HepG2 (cell line): Measurements from ENCODE around the gene IMPDH2. TPM values are rescaled to one million over a fixed set of nuclear protein-coding genes. Genes with fewer than 3 reads are reported as not detected.

Experiments used
- AHR ChIP-seq: IDR thresholded peaks from 2 replicates; pipeline ENCODE4 v1.6.1; 2018; ENCODE audit warnings: missing genetic modification reagents, missing compliant biosample characterization
- ARHGAP35 ChIP-seq: sonication (generic); formaldehyde crosslinking; IDR thresholded peaks from 2 replicates; pipeline ENCODE4 v1.9.0; 2022; ENCODE audit warnings: mild to moderate bottlenecking, inconsistent platforms, moderate library complexity, missing genetic modification reagents, borderline replicate concordance
- BCL3 ChIP-seq: sonication (generic); formaldehyde crosslinking; IDR thresholded peaks from 2 replicates; pipeline ENCODE4 v1.5.1; 2020; ENCODE audit warnings: mild to moderate bottlenecking, missing genetic modification reagents, moderate library complexity
- ELF1 ChIP-seq: sonication (generic); formaldehyde crosslinking; IDR thresholded peaks from 2 replicates; pipeline ENCODE4 v1.4.0; 2020; ENCODE audit warnings: missing genetic modification reagents
- GATA4 ChIP-seq: sonication (generic); IDR thresholded peaks from 2 replicates; pipeline ENCODE4 v1.6.1; 2016; ENCODE audit warnings: antibody characterized with exemption, low read depth, borderline replicate concordance
- HNRNPLL ChIP-seq: fragments of 200-400 bp; formaldehyde crosslinking; IDR thresholded peaks from 2 replicates; pipeline ENCODE4 v1.6.1; 2017; ENCODE audit warnings: mild to moderate bottlenecking, low read depth, low read length; ENCODE audit not compliant: poor library complexity, severe bottlenecking
- HOXD1 ChIP-seq: sonication (generic); formaldehyde crosslinking; IDR thresholded peaks from 2 replicates; pipeline ENCODE4 v1.5.0; 2020; ENCODE audit warnings: missing genetic modification reagents
- KLF11 ChIP-seq: IDR thresholded peaks from 2 replicates; pipeline ENCODE4 v1.6.1; 2016; ENCODE audit warnings: missing compliant biosample characterization
- KLF13 ChIP-seq: sonication (generic); formaldehyde crosslinking; IDR thresholded peaks from 2 replicates; pipeline ENCODE4 v1.4.0; 2020; ENCODE audit warnings: mild to moderate bottlenecking, missing genetic modification reagents
- KLF6 ChIP-seq: IDR thresholded peaks from 2 replicates; pipeline ENCODE4 v1.8.0; 2016; ENCODE audit warnings: missing biosample characterization, missing genetic modification reagents
- NR0B2 ChIP-seq: sonication (generic); formaldehyde crosslinking; IDR thresholded peaks from 2 replicates; pipeline ENCODE4 v1.4.0; 2020; ENCODE audit warnings: mild to moderate bottlenecking, missing genetic modification reagents
- NR2C2 ChIP-seq: sonication (generic); formaldehyde crosslinking; IDR thresholded peaks from 2 replicates; pipeline ENCODE4 v1.4.0; 2020; ENCODE audit warnings: missing genetic modification reagents, mild to moderate bottlenecking, moderate library complexity, borderline replicate concordance
- PHF8 ChIP-seq: sonication (generic); formaldehyde crosslinking; IDR thresholded peaks from 2 replicates; pipeline ENCODE4 v1.5.0; 2020; ENCODE audit warnings: missing genetic modification reagents
- POLR2A ChIP-seq, 2 experiments: IDR thresholded peaks; 2 replicates each; pipeline ENCODE4 v1.6.1; 2011; ENCODE audit warnings: low read depth in 2 of 2, low read length in 2 of 2, mild to moderate bottlenecking in 1 of 2, moderate library complexity in 1 of 2; ENCODE audit not compliant: insufficient read depth in 1 of 2
- SMAD3 ChIP-seq: sonication (generic); formaldehyde crosslinking; IDR thresholded peaks from 2 replicates; pipeline ENCODE4 v1.4.0; 2020; ENCODE audit warnings: missing genetic modification reagents
- SP1 ChIP-seq, 2 experiments: fragments of 450-650 bp in 1 of 2; sonication (generic) in 1 of 2; formaldehyde crosslinking in 1 of 2; IDR thresholded peaks; 2 replicates each; pipeline versions ENCODE4 v1.4.0 to v1.6.1; 2016 to 2020; ENCODE audit warnings: missing genetic modification reagents in 1 of 2
- THAP8 ChIP-seq: sonication (generic); formaldehyde crosslinking; IDR thresholded peaks from 2 replicates; pipeline ENCODE4 v1.5.1; 2020; ENCODE audit warnings: missing genetic modification reagents, mild to moderate bottlenecking, borderline replicate concordance
- ZC3H13 ChIP-seq: sonication (generic); formaldehyde crosslinking; IDR thresholded peaks from 2 replicates; pipeline ENCODE4 v1.8.1; 2023; ENCODE audit warnings: mild to moderate bottlenecking, missing genetic modification reagents, moderate library complexity
- ZNF225 ChIP-seq: sonication (generic); formaldehyde crosslinking; IDR thresholded peaks from 2 replicates; pipeline ENCODE4 v1.4.0; 2020; ENCODE audit warnings: mild to moderate bottlenecking, missing genetic modification reagents
- ZNF317 ChIP-seq: sonication (generic); formaldehyde crosslinking; IDR thresholded peaks from 2 replicates; pipeline ENCODE4 v1.5.0; 2020; ENCODE audit warnings: mild to moderate bottlenecking, missing genetic modification reagents
- ZNF446 ChIP-seq: sonication (generic); formaldehyde crosslinking; IDR thresholded peaks from 2 replicates; pipeline ENCODE4 v1.5.0; 2020; ENCODE audit warnings: mild to moderate bottlenecking, missing genetic modification reagents
- ZNF605 ChIP-seq: sonication (generic); formaldehyde crosslinking; IDR thresholded peaks from 2 replicates; pipeline ENCODE4 v1.8.0; 2022; ENCODE audit warnings: mild to moderate bottlenecking, missing genetic modification reagents
- ZNF616 ChIP-seq: sonication (generic); formaldehyde crosslinking; IDR thresholded peaks from 2 replicates; pipeline ENCODE4 v1.5.0; 2020; ENCODE audit warnings: low read depth, mild to moderate bottlenecking, missing genetic modification reagents
- ZNF644 ChIP-seq: IDR thresholded peaks from 2 replicates; pipeline ENCODE4 v1.6.1; 2016; ENCODE audit warnings: low read depth
- ZNF691 ChIP-seq: sonication (generic); formaldehyde crosslinking; IDR thresholded peaks from 2 replicates; pipeline ENCODE4 v1.4.0; 2020; ENCODE audit warnings: missing genetic modification reagents, low read depth, mild to moderate bottlenecking, borderline replicate concordance
- ZNF749 ChIP-seq: sonication (generic); formaldehyde crosslinking; IDR thresholded peaks from 2 replicates; pipeline ENCODE4 v1.8.0; 2022; ENCODE audit warnings: mild to moderate bottlenecking, missing genetic modification reagents, moderate library complexity, borderline replicate concordance
- ZNF761 ChIP-seq: sonication (generic); formaldehyde crosslinking; conservative IDR thresholded peaks from 2 replicates; pipeline ENCODE4 v1.4.0; 2020; ENCODE audit warnings: mild to moderate bottlenecking, missing genetic modification reagents
- ZNF780A ChIP-seq: sonication (generic); formaldehyde crosslinking; IDR thresholded peaks from 2 replicates; pipeline ENCODE4 v1.8.0; 2022; ENCODE audit warnings: mild to moderate bottlenecking, missing genetic modification reagents, moderate library complexity
- polyA plus RNA-seq, 8 experiments: library from polyadenylated mRNA; depleted of rRNA in 3 of 8; stranded (reverse) in 7 of 8; unstranded in 1 of 8; fragments of >200 nt; fragmentation: Illumina TruSeq in 4 of 8; extraction: Trizol in 4 of 8; gene quantifications; 2 replicates each; pipeline versions ENCODE4 v1.2.1 to v1.2.3, GENCODE V29; 2011 to 2016; ENCODE audit warnings: low read depth in 4 of 8, missing spikeins in 1 of 8, mixed read lengths in 1 of 8; ENCODE audit not compliant: insufficient read depth in 1 of 8
- total RNA-seq, 5 experiments: library from RNA; depleted of rRNA; stranded (reverse); fragments of >200 nt; fragmentation: Illumina TruSeq; extraction: Trizol; gene quantifications; 2 replicates each; pipeline ENCODE4 v1.2.3, GENCODE V29; 2016; ENCODE audit warnings: low read depth in 1 of 5

The IMPDH2 gene
- total and polyA plus RNA-seq, 2 of the 13 experiments (the other 11 are each of a cell fraction or from before 2014, with no cell fraction given): 248 to 260 TPM

- TF ChIP-seq AHR (CRISPR knock-in tag): no peak
- peak; percentile 49; the same call in 1 of the 2 replicates for TF ChIP-seq ZNF605 (CRISPR knock-in tag)
- peak; percentile 88 for TF ChIP-seq ZNF317
- TF ChIP-seq GATA4: no peak
- TF ChIP-seq ZNF761 (CRISPR knock-in tag): no peak; the same call in 1 of the 2 replicates
- TF ChIP-seq KLF6: peak; percentile 81; the same call in 1 of the 2 replicates
- TF ChIP-seq ZNF644: no peak
- TF ChIP-seq ARHGAP35 (CRISPR knock-in tag): peak; percentile 92
- TF ChIP-seq NR2C2 (CRISPR knock-in tag): peak; percentile 64; the same call in 1 of the 2 replicates
- TF ChIP-seq POLR2A (IDR thresholded peaks at IDR 0.05; ENCODE audit: insufficient read depth in 1 of 2, low read depth in 2 of 2, low read length in 2 of 2): peak in 1 of 2 experiments; percentile 90; a peak in 2 of 4 replicates
- peak; percentile 48 for TF ChIP-seq HNRNPLL
- TF ChIP-seq KLF13 (CRISPR knock-in tag): 0 out of 2 replicates have a peak, but pooled peaks have one; percentile 42
- no peak for TF ChIP-seq ZNF446 (CRISPR knock-in tag)
- 0 out of 2 replicates have a peak, but pooled peaks have one; percentile 45 for TF ChIP-seq KLF11 (CRISPR knock-in tag)
- TF ChIP-seq PHF8 (CRISPR knock-in tag): peak; percentile 80
- peak; percentile 17; the same call in 1 of the 2 replicates for TF ChIP-seq THAP8 (CRISPR knock-in tag)
- 0 out of 2 replicates have a peak, but pooled peaks have one; percentile 28 for TF ChIP-seq ELF1 (CRISPR knock-in tag)
- peak; percentile 49; the same call in 1 of the 2 replicates for TF ChIP-seq NR0B2 (CRISPR knock-in tag)
- TF ChIP-seq SMAD3 (CRISPR knock-in tag): peak; percentile 71; the same call in 1 of the 2 replicates
- no peak for TF ChIP-seq ZNF225 (CRISPR knock-in tag)
- no peak for TF ChIP-seq HOXD1 (CRISPR knock-in tag)
- TF ChIP-seq ZNF780A (CRISPR knock-in tag): no peak; the same call in 1 of the 2 replicates
- no peak for TF ChIP-seq ZNF749 (CRISPR knock-in tag)
- no peak for TF ChIP-seq ZNF616
- peak; percentile 43; the same call in 1 of the 2 replicates for TF ChIP-seq ZNF691 (CRISPR knock-in tag)
- TF ChIP-seq SP1 (IDR thresholded peaks at IDR 0.05): peak; percentile 83
- peak; percentile 75 for TF ChIP-seq SP1 (CRISPR knock-in tag; IDR thresholded peaks at IDR 0.05)
- TF ChIP-seq BCL3 (CRISPR knock-in tag): peak; percentile 84
- TF ChIP-seq ZC3H13 (CRISPR knock-in tag): no peak
Observed at GRCh38 chr3:49007068-49007770, 22.0 kb downstream of the IMPDH2 start, which contains the start of gene WDR6 (continued).
